ENCODE measurements around the gene HAUS3.

HAUS3 gene

GRCh38 chr4:2260344-2261109 lies 18.6 kb upstream of the HAUS3 start:
- TF ChIP-seq CEBPB (IDR thresholded peaks at IDR 0.05): no peak
- TF ChIP-seq EGR1 (IDR thresholded peaks at IDR 0.05): no peak
- TF ChIP-seq FOXM1 (IDR thresholded peaks at IDR 0.05; ENCODE audit: borderline replicate concordance, low read depth): no peak
- no peak for TF ChIP-seq ZBTB7A (IDR thresholded peaks at IDR 0.05; ENCODE audit: low read depth)
- TF ChIP-seq, protein P1, sequence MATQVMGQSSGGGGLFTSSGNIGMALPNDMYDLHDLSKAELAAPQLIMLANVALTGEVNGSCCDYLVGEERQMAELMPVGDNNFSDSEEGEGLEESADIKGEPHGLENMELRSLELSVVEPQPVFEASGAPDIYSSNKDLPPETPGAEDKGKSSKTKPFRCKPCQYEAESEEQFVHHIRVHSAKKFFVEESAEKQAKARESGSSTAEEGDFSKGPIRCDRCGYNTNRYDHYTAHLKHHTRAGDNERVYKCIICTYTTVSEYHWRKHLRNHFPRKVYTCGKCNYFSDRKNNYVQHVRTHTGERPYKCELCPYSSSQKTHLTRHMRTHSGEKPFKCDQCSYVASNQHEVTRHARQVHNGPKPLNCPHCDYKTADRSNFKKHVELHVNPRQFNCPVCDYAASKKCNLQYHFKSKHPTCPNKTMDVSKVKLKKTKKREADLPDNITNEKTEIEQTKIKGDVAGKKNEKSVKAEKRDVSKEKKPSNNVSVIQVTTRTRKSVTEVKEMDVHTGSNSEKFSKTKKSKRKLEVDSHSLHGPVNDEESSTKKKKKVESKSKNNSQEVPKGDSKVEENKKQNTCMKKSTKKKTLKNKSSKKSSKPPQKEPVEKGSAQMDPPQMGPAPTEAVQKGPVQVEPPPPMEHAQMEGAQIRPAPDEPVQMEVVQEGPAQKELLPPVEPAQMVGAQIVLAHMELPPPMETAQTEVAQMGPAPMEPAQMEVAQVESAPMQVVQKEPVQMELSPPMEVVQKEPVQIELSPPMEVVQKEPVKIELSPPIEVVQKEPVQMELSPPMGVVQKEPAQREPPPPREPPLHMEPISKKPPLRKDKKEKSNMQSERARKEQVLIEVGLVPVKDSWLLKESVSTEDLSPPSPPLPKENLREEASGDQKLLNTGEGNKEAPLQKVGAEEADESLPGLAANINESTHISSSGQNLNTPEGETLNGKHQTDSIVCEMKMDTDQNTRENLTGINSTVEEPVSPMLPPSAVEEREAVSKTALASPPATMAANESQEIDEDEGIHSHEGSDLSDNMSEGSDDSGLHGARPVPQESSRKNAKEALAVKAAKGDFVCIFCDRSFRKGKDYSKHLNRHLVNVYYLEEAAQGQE (IDR thresholded peaks at IDR 0.05; ENCODE audit: low read depth): no peak
- no peak for TF ChIP-seq EP300 (IDR thresholded peaks at IDR 0.05; ENCODE audit: borderline replicate concordance)
- no peak for TF ChIP-seq MAX (IDR thresholded peaks at IDR 0.05)
- TF ChIP-seq TAF1 (IDR thresholded peaks at IDR 0.05; ENCODE audit: low read depth): no peak
- TF ChIP-seq CREB1 (IDR thresholded peaks at IDR 0.05; ENCODE audit: low read depth): no peak
- TF ChIP-seq TEAD4 (IDR thresholded peaks at IDR 0.05): no peak
- no peak for TF ChIP-seq YY1 (IDR thresholded peaks at IDR 0.05; ENCODE audit: low read depth)
- TF ChIP-seq NFIC (IDR thresholded peaks at IDR 0.05): no peak
- TF ChIP-seq, protein P2, sequence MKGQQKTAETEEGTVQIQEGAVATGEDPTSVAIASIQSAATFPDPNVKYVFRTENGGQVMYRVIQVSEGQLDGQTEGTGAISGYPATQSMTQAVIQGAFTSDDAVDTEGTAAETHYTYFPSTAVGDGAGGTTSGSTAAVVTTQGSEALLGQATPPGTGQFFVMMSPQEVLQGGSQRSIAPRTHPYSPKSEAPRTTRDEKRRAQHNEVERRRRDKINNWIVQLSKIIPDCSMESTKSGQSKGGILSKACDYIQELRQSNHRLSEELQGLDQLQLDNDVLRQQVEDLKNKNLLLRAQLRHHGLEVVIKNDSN (IDR thresholded peaks at IDR 0.05): no peak
- no peak for TF ChIP-seq RAD21 (IDR thresholded peaks at IDR 0.05; ENCODE audit: low read depth)
- no peak for TF ChIP-seq TCF12 (IDR thresholded peaks at IDR 0.05; ENCODE audit: low read depth)

DNA sequence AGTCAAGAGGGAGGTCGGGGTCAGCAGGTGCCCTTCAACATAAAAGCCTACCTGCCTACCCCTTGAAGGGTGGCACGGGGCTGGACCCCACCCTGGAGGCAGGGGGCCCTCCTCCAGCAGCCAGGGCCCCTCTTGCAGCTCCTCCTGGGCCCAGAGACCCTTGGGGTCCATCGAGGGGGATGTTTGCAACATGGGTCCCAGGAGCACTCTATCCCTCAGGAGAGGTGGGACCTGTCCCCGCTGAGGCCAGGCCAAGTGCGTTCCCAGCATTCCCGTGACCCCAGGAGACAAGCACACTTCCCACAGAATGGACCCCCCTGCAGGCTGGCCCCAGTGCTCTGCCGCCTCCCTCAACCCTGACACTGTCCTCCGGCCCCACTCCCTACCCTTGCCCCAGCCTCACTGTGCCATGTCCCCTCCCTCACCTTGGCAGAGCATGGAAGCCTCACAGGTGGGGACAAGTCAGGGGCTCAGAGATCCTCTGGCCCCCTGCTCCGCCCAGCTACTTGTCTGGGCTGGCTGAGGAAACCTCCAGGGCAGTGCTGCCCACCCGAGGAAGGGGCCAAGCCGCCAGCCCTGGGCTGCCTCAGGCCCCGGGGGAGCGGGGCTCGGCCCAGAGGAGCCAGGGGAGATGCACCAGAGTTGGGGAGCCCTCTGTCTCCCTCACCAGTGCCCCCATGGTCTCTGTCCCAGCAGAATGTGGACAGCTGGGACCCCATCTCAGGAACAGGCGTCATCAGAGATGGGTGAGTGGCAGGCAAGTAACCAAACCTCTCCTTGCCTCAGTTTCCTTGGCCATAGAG lies 17.8 kb upstream of the HAUS3 start:
- TF ChIP-seq NFIC (IDR thresholded peaks at IDR 0.05) (no peak), EGR1 (IDR thresholded peaks at IDR 0.05) (no peak)

GRCh38 chr4:2259036-2259540 lies 17.2 kb upstream of the HAUS3 start:
- no peak for TF ChIP-seq RAD21 (IDR thresholded peaks at IDR 0.05; ENCODE audit: low read depth)
- no peak for TF ChIP-seq TEAD4 (IDR thresholded peaks at IDR 0.05)
- no peak for TF ChIP-seq FOXM1 (IDR thresholded peaks at IDR 0.05; ENCODE audit: borderline replicate concordance, low read depth)
- no peak for TF ChIP-seq EP300 (IDR thresholded peaks at IDR 0.05; ENCODE audit: borderline replicate concordance)
- no peak for TF ChIP-seq TAF1 (IDR thresholded peaks at IDR 0.05; ENCODE audit: low read depth)
- no peak for TF ChIP-seq CREB1 (IDR thresholded peaks at IDR 0.05; ENCODE audit: low read depth)
- no peak for TF ChIP-seq TCF12 (IDR thresholded peaks at IDR 0.05; ENCODE audit: low read depth)
- TF ChIP-seq, protein P1 (IDR thresholded peaks at IDR 0.05; ENCODE audit: low read depth): no peak
- no peak for TF ChIP-seq EGR1 (IDR thresholded peaks at IDR 0.05)
- TF ChIP-seq CEBPB (IDR thresholded peaks at IDR 0.05): no peak
- TF ChIP-seq ZBTB7A (IDR thresholded peaks at IDR 0.05; ENCODE audit: low read depth): no peak
- no peak for TF ChIP-seq MAX (IDR thresholded peaks at IDR 0.05)
- TF ChIP-seq, protein P2 (IDR thresholded peaks at IDR 0.05): no peak
- no peak for TF ChIP-seq NFIC (IDR thresholded peaks at IDR 0.05)
- no peak for TF ChIP-seq YY1 (IDR thresholded peaks at IDR 0.05; ENCODE audit: low read depth)

- TF ChIP-seq RAD21 (IDR thresholded peaks at IDR 0.05; ENCODE audit: low read depth): no peak
- no peak for TF ChIP-seq TAF1 (IDR thresholded peaks at IDR 0.05; ENCODE audit: low read depth)
- TF ChIP-seq MAX (IDR thresholded peaks at IDR 0.05): no peak
- TF ChIP-seq CREB1 (IDR thresholded peaks at IDR 0.05; ENCODE audit: low read depth): no peak
These were observed 16.4 kb upstream of the HAUS3 start for GRCh38 chr4:2258091-2259035.

Measured in Ishikawa (cell line).